GM19463 (cell line): ENCODE results near the gene BCL11A.

Experiments used
- ATAC-seq: cut with Tn5 transposase; IDR thresholded peaks from one replicate; pipeline ENCODE4 v1.9.1; 2021; ENCODE audit warnings: mild to moderate bottlenecking, moderate library complexity; ENCODE audit not compliant: unreplicated experiment

Gene BCL11A

DNA sequence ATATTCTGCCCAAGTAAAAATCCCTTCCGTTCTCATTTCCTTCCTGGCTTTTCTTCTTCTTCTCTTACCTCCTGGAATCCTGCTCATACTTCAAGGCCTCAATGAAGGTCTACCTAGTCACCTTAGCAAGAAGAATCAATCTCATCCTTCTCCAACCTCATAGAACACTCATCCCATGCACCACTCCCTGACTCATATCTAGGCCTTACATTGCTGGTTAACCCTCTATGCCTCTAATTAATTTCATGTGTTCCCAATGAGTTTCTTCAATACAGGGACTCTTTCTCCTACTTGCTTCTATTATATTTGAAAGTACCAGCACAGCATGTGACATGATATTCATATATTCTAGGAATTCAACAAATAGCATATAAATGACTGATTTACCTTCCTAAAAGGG is 63.0 kb downstream of the BCL11A start:
- no peak for ATAC-seq

DNA sequence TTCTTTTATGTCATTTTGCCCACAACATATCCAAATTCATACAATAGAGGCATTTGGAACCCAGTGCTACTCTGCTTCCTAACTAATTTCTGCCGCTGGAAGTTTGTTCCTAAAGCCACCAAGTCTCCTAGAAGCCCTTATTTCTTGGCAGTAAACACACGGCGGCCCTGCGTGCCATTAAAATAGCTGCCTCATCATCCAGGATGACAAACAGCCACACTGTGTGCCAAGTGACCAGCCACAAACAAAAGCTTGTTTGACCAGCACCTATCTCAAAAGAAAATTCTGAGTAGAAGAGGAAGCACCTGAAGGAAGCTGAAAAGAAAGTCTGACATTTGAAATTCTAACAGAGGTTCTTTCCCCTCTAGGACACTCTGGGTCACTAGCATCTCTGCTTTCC is 64.2 kb downstream of the BCL11A start:
- no peak for ATAC-seq

DNA sequence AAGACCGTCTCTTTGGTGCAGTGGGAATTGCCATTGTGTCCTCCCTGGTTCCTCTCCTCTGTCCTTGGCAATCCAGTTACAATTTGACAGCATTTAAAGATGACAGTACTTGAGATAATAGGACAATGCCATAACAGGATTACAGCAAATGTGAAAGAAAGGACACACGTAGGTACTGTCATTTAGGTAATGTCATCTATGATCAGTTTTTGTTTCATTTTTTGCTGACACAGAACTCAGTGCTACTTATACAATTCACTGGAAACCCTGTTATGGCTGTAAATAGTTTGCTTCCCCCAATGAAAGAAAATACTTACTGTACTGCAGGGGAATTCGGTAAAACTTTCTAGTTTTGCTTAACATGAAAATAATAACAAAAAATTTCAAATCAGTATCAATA is 65.2 kb downstream of the BCL11A start:
- peak; percentile 60 for ATAC-seq

DNA sequence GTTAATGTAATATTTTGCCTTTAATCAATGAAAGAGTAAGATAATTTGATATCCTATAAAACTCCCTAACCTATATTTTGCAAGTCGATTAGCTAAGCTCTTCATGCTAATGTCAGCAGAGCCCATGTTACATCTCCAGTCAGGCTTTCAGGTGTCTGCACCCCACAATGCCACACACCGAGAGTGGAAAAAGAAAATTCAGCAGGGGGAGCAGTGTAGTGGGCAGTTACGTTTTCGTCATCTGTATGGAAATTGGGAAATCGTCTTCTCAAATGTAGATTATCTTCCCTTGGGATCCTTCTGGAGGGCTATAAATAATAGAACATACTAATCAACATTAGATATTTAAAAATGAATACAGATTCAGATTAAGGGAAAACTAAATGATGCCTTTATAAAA is 66.3 kb downstream of the BCL11A start:
- no peak for ATAC-seq

DNA sequence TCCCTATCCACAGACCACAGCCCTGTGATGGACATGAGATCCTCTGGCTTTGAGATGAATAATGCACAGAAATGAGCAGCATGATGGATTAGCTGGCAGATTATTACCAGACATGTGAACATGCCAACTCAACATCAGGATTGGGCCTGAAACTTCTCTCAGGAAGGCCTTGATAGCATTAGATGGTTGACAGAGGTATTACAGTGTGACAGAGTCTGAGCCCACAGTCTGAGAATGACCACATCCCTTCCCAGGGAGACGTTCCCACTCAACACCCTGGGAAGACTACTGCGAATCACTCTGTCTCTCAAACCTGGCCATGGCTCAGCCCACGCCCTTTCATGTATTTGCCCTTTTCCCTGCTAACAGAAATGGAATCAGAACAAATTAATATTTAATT is 66.9 kb downstream of the BCL11A start:
- no peak for ATAC-seq

DNA sequence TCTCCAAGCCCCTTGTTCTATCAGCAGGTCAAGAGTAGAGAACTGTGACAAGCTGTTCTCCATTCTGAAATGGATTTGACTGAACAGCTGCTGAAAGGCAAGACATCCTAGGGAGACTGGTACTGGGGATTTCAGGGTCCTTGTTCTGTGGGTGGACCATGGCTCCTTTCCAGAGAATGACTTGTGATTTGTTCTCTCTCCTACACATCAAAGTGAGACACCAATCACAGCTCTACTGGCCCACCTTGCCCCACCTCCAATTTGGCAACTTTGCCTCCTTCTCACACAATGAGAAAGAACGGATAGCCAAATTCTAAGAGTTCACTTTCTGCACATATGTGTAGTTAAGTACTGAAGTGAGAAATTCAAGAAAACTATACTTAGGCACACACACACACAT is 67.4 kb downstream of the BCL11A start:
- no peak for ATAC-seq

DNA sequence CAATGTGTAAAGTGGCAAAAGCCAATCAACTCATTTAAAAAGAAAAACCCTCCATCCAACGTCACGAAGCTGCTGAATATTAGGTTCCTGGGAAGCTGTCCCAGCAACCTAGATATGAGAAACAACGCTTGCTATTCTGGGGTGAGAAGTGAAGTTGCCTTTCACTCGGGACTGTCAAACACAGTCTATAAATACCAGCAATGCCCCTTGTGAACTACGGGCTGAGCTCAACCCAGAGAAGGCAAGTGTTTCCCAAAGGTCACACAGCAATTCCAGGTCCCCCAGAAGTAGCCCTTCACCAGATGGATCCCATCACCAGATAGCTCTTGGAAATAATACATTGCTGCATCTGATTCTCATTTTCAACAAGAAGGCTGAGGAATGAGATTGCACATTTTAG is 67.9 kb downstream of the BCL11A start:
- no peak for ATAC-seq

DNA sequence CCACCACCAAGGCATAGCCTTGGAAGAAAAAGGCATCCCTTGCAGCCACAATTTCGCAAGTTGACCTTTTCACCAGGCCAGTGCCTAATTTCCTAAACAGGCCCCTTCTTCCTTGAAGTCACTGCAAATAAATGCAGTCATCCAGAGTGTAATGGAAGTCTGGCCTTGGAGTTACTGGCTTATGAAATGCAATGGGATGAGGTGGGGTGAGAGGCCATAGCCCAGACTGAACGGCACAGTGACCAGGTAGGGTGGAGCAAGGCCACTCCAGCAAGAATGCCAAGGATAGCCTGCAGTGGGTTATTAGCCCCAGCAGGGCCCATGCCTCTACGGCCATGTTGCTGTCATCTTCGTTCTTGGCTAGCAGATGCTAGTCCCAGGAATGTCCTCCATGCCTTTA is 68.4 kb downstream of the BCL11A start:
- no peak for ATAC-seq

DNA sequence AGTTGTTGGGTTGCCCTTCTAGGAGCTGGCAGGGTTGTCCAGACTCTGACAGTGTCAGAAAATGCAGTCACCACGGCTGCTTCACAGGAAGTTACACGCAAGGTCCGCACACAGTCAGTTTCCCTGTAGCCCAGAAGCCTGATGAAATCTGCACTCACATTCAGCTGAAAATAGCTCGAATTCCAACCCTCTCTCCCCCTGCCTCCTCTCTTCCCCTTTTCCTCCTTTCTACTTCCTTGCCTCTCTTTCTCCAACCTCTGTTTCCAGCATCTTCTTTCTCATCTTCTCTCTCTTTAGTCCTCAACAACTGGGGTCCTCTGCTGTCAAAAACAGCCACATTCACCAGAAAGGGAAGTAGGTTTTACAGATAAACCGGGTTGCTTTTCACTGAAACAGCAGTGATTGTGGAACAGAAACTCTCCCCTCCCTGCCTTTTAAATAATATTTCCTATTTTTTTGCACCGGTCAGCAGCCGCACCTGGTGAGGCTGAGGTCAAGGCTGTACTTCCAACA is 69.3 kb downstream of the BCL11A start:
- ATAC-seq: no peak

DNA sequence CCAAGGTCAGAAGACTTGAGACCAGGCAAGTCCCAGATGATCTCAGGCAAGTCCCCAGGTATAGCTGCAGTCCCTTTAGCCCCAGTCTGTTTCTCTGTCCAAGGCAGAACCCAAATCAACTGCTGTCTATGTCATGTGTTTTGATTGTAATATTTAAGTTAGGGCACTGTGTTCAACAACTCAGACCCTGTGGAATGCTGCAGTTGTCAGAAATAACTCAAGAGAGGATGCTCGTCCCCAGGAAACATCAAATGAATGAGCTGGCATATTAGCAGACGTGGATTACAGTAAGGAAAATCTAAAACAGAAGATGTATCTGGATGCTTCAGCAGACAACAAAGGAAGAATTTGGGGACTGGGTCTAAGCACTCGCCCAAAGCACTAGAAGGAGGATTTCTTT is 70.1 kb downstream of the BCL11A start:
- no peak for ATAC-seq

DNA sequence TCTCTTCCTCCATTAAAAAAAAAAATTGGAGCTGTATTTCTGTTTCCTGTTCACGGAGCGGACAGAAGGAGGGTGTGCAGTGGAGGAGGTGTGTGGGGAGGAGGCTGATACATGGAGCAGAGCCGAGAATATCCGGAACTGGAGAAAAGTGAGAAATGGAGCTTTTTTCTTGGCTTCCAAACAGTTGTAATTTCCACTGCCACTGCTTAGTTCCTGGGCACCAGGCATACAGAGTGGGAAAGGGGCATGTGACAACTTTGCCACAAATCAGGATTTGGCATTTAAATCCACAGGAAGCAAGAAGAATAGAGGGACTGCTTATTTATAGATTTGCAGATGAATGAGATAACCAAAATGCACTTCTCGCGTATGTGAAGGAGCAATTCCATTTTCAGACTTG is 71.2 kb downstream of the BCL11A start:
- no peak for ATAC-seq

DNA sequence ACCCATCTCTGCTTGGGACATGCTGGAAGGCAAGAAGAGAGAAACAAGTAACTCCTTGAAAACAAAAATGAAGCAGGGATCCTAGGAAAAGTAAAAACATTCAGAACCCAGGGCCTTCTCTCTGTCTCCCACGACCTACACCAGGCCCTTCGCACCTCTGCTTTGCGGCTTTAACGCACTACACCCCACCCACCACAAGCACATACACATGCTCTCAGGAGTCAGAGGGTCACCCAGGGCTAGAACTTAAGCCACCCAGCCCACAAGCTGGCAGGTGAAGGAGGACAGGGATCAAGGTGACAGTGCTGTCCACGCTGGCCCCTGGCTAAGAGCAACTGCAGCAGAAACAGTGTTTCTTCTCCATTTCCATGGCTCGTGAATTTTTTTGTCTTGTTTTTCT is 72.2 kb downstream of the BCL11A start:
- no peak for ATAC-seq

DNA sequence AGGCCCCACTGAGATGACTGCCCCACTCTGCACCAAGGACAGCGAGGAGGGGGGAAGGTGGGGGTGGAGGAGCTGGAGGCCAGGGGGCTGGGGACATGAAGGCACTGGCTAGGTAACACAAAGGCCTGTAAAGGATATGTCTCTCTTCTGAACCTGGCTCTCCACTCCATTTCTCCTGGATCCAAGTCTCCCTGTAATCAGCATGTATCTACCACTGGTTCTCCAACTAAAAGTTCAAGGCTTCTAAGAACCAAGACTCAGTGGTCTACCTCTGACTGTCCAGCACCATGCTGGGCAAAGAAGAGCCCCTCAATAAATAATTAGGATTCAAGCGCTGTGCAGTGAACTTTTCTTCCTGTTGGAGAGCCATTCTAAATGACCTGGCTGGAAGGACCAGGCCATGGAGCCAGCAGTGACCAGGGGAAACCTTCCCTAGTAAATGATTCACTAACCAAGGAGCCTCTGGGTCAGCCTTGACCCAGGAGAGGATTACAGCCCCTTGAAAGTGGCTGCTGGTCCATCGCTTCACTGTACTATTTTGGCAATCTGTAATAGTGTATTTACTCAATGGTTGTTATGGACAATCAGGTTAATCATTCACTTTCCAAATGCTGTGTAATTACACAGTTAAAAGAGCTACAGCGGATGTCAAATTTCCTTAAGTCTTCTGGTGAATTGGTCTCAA is 73.2 kb downstream of the BCL11A start:
- ATAC-seq: peak; percentile 39

DNA sequence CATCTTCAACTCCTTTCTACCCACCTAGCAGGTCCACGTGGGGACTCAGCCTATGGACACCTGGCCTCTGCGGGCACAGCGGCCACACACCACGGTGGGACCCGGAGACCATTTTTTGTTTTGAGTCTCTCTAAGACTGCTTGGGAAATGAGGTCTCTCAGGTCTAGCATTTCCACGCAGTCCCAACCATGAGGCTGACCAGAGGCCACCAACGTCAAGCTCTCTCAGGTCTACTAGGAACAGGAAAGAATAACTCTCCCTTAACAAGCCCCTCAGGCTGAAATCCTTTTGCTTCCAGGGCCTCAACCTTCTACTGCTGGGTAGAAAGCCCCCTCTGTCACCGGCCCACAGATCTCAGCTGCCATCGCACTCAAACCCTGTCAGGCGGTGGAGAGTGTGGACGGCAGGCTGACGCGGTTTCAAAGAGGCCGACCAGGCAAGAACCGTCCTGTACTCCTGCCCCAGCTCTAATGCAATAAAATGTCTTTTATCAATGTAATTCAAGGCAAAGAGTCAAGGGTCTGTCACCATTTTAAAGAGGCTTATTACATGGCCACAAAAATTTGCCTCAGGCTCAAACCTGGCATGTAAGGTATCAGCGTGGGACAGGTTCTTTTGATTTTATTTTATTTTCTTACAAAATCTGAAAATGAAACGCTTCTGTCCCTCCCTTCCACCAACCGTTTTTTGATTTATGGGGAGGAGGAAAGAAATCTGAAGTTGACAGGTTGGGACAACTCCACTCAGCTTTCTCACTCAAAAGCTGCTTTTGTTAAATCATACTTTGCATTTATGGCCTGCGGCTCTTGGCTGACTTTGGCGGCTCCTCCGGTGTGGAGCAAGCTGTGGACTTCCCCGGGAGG is 74.0 kb downstream of the BCL11A start:
- no peak for ATAC-seq

DNA sequence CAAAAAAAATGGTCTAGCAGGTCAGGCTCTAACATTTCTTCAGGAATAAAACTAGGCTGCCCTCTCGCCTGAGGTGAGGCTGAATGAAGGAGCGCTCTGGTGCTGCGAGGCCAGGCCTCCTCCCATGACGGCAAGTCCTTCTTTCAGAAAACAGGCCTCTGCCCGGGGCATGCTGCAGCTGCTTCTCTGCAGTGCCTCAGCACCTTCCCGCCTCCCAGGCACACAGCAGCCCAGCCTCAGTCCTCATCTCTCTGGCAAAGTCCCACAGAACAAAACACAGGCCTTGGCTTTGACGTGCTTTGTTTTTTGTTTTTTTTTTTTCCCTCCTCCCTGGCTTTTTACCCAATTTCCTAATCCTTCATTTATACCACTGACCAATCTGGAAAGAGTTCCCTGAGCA is 74.8 kb downstream of the BCL11A start:
- ATAC-seq: no peak

DNA sequence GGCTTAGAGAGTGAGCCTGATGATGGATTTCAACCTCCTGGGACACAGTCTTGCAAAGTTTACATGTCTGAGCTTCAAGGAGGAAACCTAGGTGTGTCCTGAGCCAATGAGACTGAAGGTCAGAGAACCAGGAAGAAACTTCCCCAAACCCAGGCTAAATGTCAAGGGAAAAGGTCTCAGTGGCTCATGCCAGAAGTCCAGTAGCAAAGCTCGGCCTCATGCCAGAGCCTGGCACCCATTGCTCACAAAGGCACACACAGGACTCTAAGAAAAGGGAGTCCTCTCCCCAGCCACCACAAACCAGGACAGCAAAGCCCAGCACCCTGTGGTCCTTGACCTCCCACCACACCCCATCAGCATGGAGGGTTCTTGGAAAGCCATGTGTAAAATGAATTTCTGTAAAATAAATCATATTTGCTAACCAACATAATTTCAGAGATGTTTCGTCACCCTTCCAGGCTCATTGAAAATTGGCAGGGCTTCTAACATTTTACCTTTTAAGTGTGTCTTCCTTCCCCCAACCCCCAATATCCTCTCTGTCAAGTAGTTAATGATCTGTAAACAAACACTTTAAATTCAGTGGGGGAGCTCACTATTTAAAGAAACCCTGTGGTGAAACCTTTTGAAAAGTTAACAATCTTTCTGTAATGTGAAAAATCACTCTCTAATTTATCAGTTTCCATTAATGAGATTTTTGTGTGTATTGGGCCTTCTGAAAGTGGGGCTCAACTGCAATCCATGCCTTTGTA is 77.1 kb downstream of the BCL11A start:
- ATAC-seq: no peak

DNA sequence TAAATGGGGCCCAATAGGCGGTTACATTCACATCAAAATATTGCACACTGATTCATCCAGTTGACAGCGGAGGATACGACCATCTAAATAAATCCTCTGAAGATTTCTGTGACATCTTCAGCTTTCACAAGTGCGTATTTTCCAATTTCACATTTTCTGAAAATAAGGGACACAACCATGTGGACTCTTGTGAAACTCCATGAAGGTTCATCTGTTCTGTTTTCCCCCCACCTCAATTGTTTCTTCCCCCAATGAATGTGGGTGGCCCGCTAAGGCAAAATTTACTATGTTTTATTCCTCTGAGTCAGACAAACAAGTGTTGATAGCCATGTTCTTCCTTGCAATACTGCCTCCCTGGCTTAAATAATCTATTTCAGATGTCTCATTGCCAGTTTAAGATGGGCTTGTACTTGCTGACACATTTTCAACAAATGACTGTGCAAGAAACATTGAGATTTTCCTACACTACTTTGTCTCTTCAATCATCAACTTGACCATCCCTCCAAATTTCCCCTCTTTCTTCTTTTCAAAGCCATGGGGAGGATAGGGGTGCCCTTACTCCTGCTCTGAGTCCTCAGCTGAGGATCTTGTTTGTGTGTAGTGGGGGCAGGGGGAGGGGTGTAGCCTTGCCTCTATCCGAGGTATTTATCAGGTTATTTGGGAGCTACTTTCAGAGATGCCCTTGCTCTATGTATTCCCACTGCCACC is 78.2 kb downstream of the BCL11A start:
- ATAC-seq: peak; percentile 57

DNA sequence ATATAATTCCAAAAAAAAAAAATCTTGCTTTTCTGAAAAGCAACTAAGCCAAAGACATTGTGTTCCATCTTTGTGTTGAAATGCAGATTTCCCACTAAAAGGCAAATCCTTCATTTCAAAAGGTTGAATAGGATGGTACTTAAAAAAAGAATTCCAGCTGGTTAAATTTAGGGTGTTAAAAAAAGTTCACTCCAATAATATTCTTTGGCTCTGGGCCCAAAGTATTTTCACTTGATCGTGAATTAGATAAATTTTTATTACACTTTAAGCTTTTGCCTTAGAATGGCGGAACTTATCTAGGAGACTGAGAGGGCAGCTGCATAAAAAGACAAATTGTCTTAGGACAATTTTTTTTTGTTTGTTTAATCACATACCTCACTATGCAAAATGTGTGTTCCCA is 79.2 kb downstream of the BCL11A start:
- ATAC-seq: no peak

DNA sequence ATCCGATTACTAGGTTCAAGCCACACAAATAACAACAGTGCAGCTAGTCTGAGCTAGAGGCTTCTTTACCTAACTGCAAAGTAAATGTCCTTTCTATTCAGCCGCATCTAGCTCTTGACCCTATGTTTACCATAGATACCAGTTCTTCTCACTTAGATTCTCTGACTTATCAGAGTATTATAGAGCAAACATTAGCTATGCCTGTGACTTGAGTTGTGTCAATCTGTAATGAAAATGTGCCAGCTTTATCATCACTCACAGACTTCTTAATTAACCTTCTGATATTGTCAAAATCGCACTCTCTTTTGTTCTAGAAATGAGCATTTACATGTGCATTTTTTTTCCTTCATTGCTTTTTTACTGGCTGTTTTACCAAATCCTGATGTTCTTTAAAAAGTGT is 79.9 kb downstream of the BCL11A start:
- ATAC-seq: no peak

DNA sequence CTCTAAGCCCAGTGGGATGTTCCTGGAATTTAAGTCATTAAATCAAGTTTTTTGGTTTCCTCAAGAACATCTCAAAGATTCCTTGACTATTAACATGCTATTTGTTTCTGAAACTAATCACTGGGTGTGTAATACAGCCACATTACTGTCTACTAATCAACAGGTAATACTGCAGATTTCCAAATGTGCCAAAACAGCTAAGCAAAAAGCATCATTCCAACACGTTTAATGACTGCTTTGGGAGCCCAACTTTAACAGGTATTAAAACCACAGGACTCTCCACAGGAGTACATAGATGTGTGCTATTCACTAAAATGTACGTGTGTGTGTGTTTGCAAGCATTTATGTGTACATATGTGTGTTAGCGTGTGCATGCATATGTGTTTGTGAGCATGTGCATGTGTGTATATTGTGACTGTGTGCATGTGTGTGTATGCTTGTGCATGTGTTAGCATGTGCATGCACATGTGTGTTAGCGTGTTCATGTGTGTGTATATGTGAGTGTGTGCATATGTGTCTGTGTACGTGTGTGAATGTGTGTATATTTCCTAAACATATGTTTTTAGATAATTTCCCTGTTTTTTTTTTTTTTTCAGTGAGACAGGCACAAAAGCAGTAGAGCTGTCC is 80.7 kb downstream of the BCL11A start:
- ATAC-seq: no peak

DNA sequence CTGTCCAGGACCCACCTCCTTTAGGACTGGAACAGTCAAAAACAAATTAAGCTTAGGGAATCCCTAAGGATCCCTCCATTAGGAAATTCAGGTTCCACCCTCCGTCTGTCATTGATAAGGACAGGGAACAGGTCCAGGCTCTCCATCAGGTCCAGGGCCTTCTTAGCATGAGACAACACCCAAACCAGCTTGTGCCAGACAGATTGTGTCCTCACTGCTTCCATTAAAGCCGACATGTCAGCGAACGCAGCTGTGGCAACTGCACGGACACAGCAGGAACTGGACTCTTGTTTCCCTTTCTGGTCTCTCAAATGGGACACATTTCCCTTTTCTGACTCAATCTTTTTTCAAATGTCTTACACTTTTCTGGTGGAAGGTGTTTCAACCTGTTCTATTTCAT is 81.4 kb downstream of the BCL11A start:
- ATAC-seq: no peak
